HEK293T (cell line): ENCODE measurements around the gene ZNF75A.

ENCODE experiments used
- ARNT ChIP-seq: fragments of 450-650 bp; IDR thresholded peaks from 2 replicates; pipeline ENCODE4 v1.6.1; 2017; ENCODE audit warnings: mild to moderate bottlenecking
- ELF4 ChIP-seq: fragments of 450-650 bp; IDR thresholded peaks from 2 replicates; pipeline ENCODE4 v1.6.1; 2017; ENCODE audit warnings: antibody characterized with exemption
- FOXK2 ChIP-seq: fragments of 450-650 bp; IDR thresholded peaks from 2 replicates; pipeline ENCODE4 v1.6.1; 2016; ENCODE audit warnings: mild to moderate bottlenecking
- FOXM1 ChIP-seq: fragments of 450-650 bp; IDR thresholded peaks from 2 replicates; pipeline ENCODE4 v1.6.1; 2017; ENCODE audit warnings: mild to moderate bottlenecking, borderline replicate concordance
- HDGF ChIP-seq: fragments of 450-650 bp; IDR thresholded peaks from 2 replicates; pipeline ENCODE4 v1.6.1; 2017; ENCODE audit warnings: antibody characterized with exemption, borderline replicate concordance
- L3MBTL2 ChIP-seq: fragments of 450-650 bp; conservative IDR thresholded peaks from 2 replicates; pipeline ENCODE4 v1.6.1; 2016; ENCODE audit warnings: mild to moderate bottlenecking
- SP1 ChIP-seq: fragments of 450-650 bp; IDR thresholded peaks from 2 replicates; pipeline ENCODE4 v1.6.1; 2017
- SUZ12 ChIP-seq: fragments of 450-650 bp; IDR thresholded peaks from 2 replicates; pipeline ENCODE4 v1.6.1; 2016; ENCODE audit warnings: mild to moderate bottlenecking
- TF ChIP-seq, protein P1 (sequence below): fragments of 450-650 bp; IDR thresholded peaks from 2 replicates; pipeline ENCODE4 v1.6.1; 2016

- TF ChIP-seq SP1: no peak
- no peak for TF ChIP-seq ELF4
- no peak for TF ChIP-seq SUZ12
- TF ChIP-seq FOXK2: no peak
- TF ChIP-seq L3MBTL2: no peak
- TF ChIP-seq FOXM1: no peak
- TF ChIP-seq, protein P1, sequence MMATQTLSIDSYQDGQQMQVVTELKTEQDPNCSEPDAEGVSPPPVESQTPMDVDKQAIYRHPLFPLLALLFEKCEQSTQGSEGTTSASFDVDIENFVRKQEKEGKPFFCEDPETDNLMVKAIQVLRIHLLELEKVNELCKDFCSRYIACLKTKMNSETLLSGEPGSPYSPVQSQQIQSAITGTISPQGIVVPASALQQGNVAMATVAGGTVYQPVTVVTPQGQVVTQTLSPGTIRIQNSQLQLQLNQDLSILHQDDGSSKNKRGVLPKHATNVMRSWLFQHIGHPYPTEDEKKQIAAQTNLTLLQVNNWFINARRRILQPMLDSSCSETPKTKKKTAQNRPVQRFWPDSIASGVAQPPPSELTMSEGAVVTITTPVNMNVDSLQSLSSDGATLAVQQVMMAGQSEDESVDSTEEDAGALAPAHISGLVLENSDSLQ: no peak
- no peak for TF ChIP-seq HDGF
- TF ChIP-seq ARNT: no peak
Observed at GRCh38 chr16:3355589-3355988, 50.3 kb downstream of the ZNF75A start, which contains the start of gene OR2C1.
